T-cell (primary cell): Measurements from ENCODE around the gene PF4V1. TPM values are rescaled to one million over a fixed set of nuclear protein-coding genes. Genes with fewer than 3 reads are reported as not detected.

Source experiments
- ATAC-seq, 4 experiments: fragments of 200-7000 bp in 3 of 4; fragments of 150-1000 bp in 1 of 4; cut with Tn5 transposase; replicated peaks in 1 of 4; 1 replicate in 3 of 4; 2 replicates in 1 of 4; pipeline ENCODE4 v1.10.0; 2021; ENCODE audit warnings: moderate library complexity in 3 of 4, mild to moderate bottlenecking in 2 of 4, moderate number of reproducible peaks in 1 of 4
- CTCF ChIA-PET, 2 donors: fragments of 300-600 bp; sonication (Branson Sonifier 250); formaldehyde crosslinking; loops; one replicate each; lab custom pipeline; 2022; ENCODE audit warnings: antibody characterized with exemption in 2 of 2; lab: Charles Lee
- POLR2A ChIA-PET, 2 donors: fragments of 300-600 bp; sonication (Branson Sonifier 250); formaldehyde crosslinking; loops; one replicate each; lab custom pipeline; 2022; ENCODE audit warnings: antibody characterized with exemption in 2 of 2; lab: Charles Lee
- DNase-seq, 35 experiments: peaks; one replicate each; pipeline versions ENCODE4 v3.0.0 to v3.0.0-alpha.2; 2013 to 2023
- H3K27ac ChIP-seq: one replicate; pipeline ENCODE4 v1.5.1; 2013; ENCODE audit warnings: low read length
- H3K27me3 ChIP-seq, 2 experiments: replicated peaks in 1 of 2; 1 replicate in 1 of 2; 2 replicates in 1 of 2; pipeline versions ENCODE4 v1.6.1 to v1.7.0; 2013; ENCODE audit warnings: low read length in 1 of 2, mixed read lengths in 1 of 2; ENCODE audit not compliant: control insufficient read depth in 2 of 2, insufficient read depth in 2 of 2; ENCODE audit errors: extremely low read depth in 1 of 2
- H3K36me3 ChIP-seq, 2 donors: 1 replicate in 1 of 2; 2 replicates in 1 of 2; pipeline versions ENCODE4 v1.6.1 to v1.7.0; 2013; ENCODE audit warnings: low read length in 1 of 2; ENCODE audit not compliant: control insufficient read depth in 2 of 2, insufficient read depth in 1 of 2; ENCODE audit errors: extremely low read depth in 1 of 2
- H3K4me1 ChIP-seq, 2 experiments: 1 replicate in 1 of 2; 2 replicates in 1 of 2; pipeline versions ENCODE4 v1.6.1 to v1.7.0; 2013; ENCODE audit warnings: low read length in 2 of 2, mixed read lengths in 1 of 2; ENCODE audit not compliant: insufficient read depth in 2 of 2, control insufficient read depth in 1 of 2; ENCODE audit errors: extremely low read depth in 1 of 2
- H3K4me3 ChIP-seq, 2 donors: 1 replicate in 1 of 2; 2 replicates in 1 of 2; pipeline versions ENCODE4 v1.5.1 to v1.7.0; 2013; ENCODE audit warnings: mild to moderate bottlenecking in 2 of 2, low read length in 1 of 2, moderate library complexity in 1 of 2; ENCODE audit not compliant: control insufficient read depth in 1 of 2; ENCODE audit errors: extremely low read depth in 1 of 2
- H3K9me3 ChIP-seq: 2 replicates; pipeline ENCODE4 v1.7.0; 2013
- H3K27ac Mint-ChIP-seq, 2 donors: one replicate each; pipeline ENCODE4 v1.8.0; 2020 to 2021; ENCODE audit warnings: mild to moderate bottlenecking in 2 of 2, mixed read lengths in 2 of 2
- H3K27me3 Mint-ChIP-seq, 2 donors: one replicate each; pipeline ENCODE4 v1.8.0; 2021 to 2022; ENCODE audit warnings: mixed read lengths in 2 of 2
- H3K36me3 Mint-ChIP-seq: one replicate; pipeline ENCODE4 v1.8.0; 2021; ENCODE audit warnings: mixed read lengths
- H3K4me1 Mint-ChIP-seq, 3 donors: one replicate each; pipeline ENCODE4 v1.8.0; 2020 to 2022; ENCODE audit warnings: mixed read lengths in 3 of 3, mild to moderate bottlenecking in 1 of 3
- H3K4me3 Mint-ChIP-seq, 3 donors: one replicate each; pipeline ENCODE4 v1.8.0; 2020 to 2022; ENCODE audit warnings: mild to moderate bottlenecking in 3 of 3, mixed read lengths in 3 of 3, moderate library complexity in 3 of 3
- H3K9me3 Mint-ChIP-seq, 3 donors: one replicate each; pipeline ENCODE4 v1.8.0; 2020 to 2022; ENCODE audit warnings: mixed read lengths in 3 of 3
- WGBS: methylation state at CpG from one replicate; pipeline ENCODE4 v1.1.5; 2013; ENCODE audit warnings: missing lambda C conversion rate; ENCODE audit not compliant: insufficient coverage; 5-methylcytosine and 5-hydroxymethylcytosine counted together
- total RNA-seq, 35 experiments: library from RNA in 6 of 35; stranded (reverse) in 6 of 35; fragments of 120-200 nt in 1 of 35; gene quantifications; one replicate each; pipeline versions ENCODE4 v1.2.1 to v1.2.4 and lab custom pipeline; 2013 to 2026

Gene PF4V1
- total RNA-seq, 5 donors from 2014 or later (not counting 1 experiment from before 2014, with no cell fraction given), result 1.6 TPM; not detected in 4

- H3K4me3 ChIP-seq, result no peak overlapping the region
- Mint-ChIP-seq H3K27ac (no peak overlapping the region), H3K9me3 (no peaks in the 10 kb centered on the region), H3K4me3 (no peak overlapping the region), H3K36me3 (no peaks in the 10 kb centered on the region), H3K4me1 (peaks cover 0 to 6% (median 4%) of the 10 kb centered on the region in 3 donors), H3K27me3 (peaks cover 18 to 20% of the 10 kb centered on the region in 2 donors)
- H3K4me1 ChIP-seq, result peaks cover 0 to 4% of the 10 kb centered on the region in 2 experiments
- POLR2A ChIA-PET, result no interaction called here
- 100% methylated on average over 1 of the region's 3 CpGs for WGBS
- CTCF ChIA-PET, result interaction anchor here in 1 of 2 donors (0.6 kb wide), 1 partner anchor 380 kb away, joined by 3 read pairs; no protein-coding TSS in a partner anchor
- DNase-seq (no peak), ATAC-seq (no peak)
- peaks cover 0 to 14% of the 10 kb centered on the region in 2 experiments for H3K27me3 ChIP-seq
- H3K9me3 ChIP-seq, result no peaks in the 10 kb centered on the region
- no peak overlapping the region for H3K27ac ChIP-seq
- H3K36me3 ChIP-seq, result no peaks in the 10 kb centered on the region
Measured at GRCh38 chr4:73870260-73870659, 17.2 kb downstream of the PF4V1 start.

GRCh38 chr4:73870768-73871167, 17.7 kb downstream of the PF4V1 start:
- Mint-ChIP-seq H3K36me3 (no peaks in the 10 kb centered on the region), H3K4me1 (peaks cover 0 to 6% (median 4%) of the 10 kb centered on the region in 3 donors), H3K9me3 (no peaks in the 10 kb centered on the region), H3K4me3 (no peak overlapping the region), H3K27me3 (peaks cover 18 to 20% of the 10 kb centered on the region in 2 donors), H3K27ac (no peak overlapping the region)
- ATAC-seq (no peak), DNase-seq (no peak)
- Histone ChIP-seq H3K4me3 (no peak overlapping the region), H3K9me3 (no peaks in the 10 kb centered on the region), H3K27me3 (peaks cover 0 to 14% of the 10 kb centered on the region in 2 experiments), H3K36me3 (no peaks in the 10 kb centered on the region), H3K27ac (no peak overlapping the region), H3K4me1 (peaks cover 0 to 4% of the 10 kb centered on the region in 2 experiments)
- WGBS, result 100% methylated on average over 1 of the region's 1 CpG
- CTCF ChIA-PET, result interaction anchor here in 1 of 2 donors (0.6 kb wide), 1 partner anchor 380 kb away, joined by 3 read pairs; no protein-coding TSS in a partner anchor
- POLR2A ChIA-PET, result no interaction called here

- Histone ChIP-seq H3K9me3 (no peaks in the 10 kb centered on the region), H3K27ac (no peak overlapping the region), H3K36me3 (no peaks in the 10 kb centered on the region), H3K27me3 (peaks cover 0 to 14% of the 10 kb centered on the region in 2 experiments), H3K4me1 (peaks cover 0 to 4% of the 10 kb centered on the region in 2 experiments), H3K4me3 (no peak overlapping the region)
- peaks cover 0 to 6% (median 4%) of the 10 kb centered on the region in 3 donors for H3K4me1 Mint-ChIP-seq
- no peak overlapping the region for H3K27ac Mint-ChIP-seq
- peaks cover 18 to 20% of the 10 kb centered on the region in 2 donors for H3K27me3 Mint-ChIP-seq
- POLR2A ChIA-PET, result no interaction called here
- H3K4me3 Mint-ChIP-seq, result no peak overlapping the region
- no peaks in the 10 kb centered on the region for H3K9me3 Mint-ChIP-seq
- no peak for ATAC-seq
- H3K36me3 Mint-ChIP-seq, result no peaks in the 10 kb centered on the region
- no peak for DNase-seq
- no CpG with 5 or more reads among the region's 6 CpGs for WGBS
- CTCF ChIA-PET, result no interaction called here
Measured at GRCh38 chr4:73871511-73872310, 18.6 kb downstream of the PF4V1 start.

GRCh38 chr4:73872316-73873108, 19.4 kb downstream of the PF4V1 start:
- Mint-ChIP-seq H3K27ac (no peak overlapping the region), H3K36me3 (no peaks in the 10 kb centered on the region), H3K9me3 (no peaks in the 10 kb centered on the region), H3K4me1 (peaks cover 0 to 6% (median 4%) of the 10 kb centered on the region in 3 donors), H3K27me3 (peaks cover 18 to 20% of the 10 kb centered on the region in 2 donors), H3K4me3 (no peak overlapping the region)
- POLR2A ChIA-PET, result no interaction called here
- ATAC-seq, result no peak
- no CpG with 5 or more reads among the region's 2 CpGs for WGBS
- CTCF ChIA-PET, result no interaction called here
- Histone ChIP-seq H3K27ac (no peak overlapping the region), H3K4me3 (no peak overlapping the region), H3K9me3 (no peaks in the 10 kb centered on the region), H3K27me3 (peaks cover 0 to 14% of the 10 kb centered on the region in 2 experiments), H3K4me1 (peaks cover 0 to 4% of the 10 kb centered on the region in 2 experiments), H3K36me3 (no peaks in the 10 kb centered on the region)
- no peak for DNase-seq

- CTCF ChIA-PET, result no interaction called here
- H3K4me3 Mint-ChIP-seq, result no peak overlapping the region
Measured at GRCh38 chr4:73874386-73874785, 21.3 kb downstream of the PF4V1 start.

GRCh38 chr4:73875401-73875800, 22.3 kb downstream of the PF4V1 start:
- Histone ChIP-seq H3K9me3 (no peaks in the 10 kb centered on the region), H3K27ac (no peak overlapping the region), H3K4me3 (no peak overlapping the region), H3K27me3 (no peaks in the 10 kb centered on the region), H3K36me3 (no peaks in the 10 kb centered on the region), H3K4me1 (no peaks in the 10 kb centered on the region)
- H3K27me3 Mint-ChIP-seq, result no peaks in the 10 kb centered on the region
- DNase-seq (no peak), ATAC-seq (no peak)
- H3K9me3 Mint-ChIP-seq, result no peaks in the 10 kb centered on the region
- ChIA-PET POLR2A (no interaction called here), CTCF (no interaction called here)
- no peak overlapping the region for H3K4me3 Mint-ChIP-seq
- H3K27ac Mint-ChIP-seq, result no peak overlapping the region
- no peaks in the 10 kb centered on the region for H3K4me1 Mint-ChIP-seq
- WGBS, result no CpG with 5 or more reads among the region's 1 CpG
- H3K36me3 Mint-ChIP-seq, result no peaks in the 10 kb centered on the region

More at GRCh38 chr4:73874386-73874785, 21.3 kb downstream of the PF4V1 start:
- DNase-seq, result no peak
- Mint-ChIP-seq H3K36me3 (no peaks in the 10 kb centered on the region), H3K27me3 (peaks cover 5 to 7% of the 10 kb centered on the region in 2 donors), H3K9me3 (no peaks in the 10 kb centered on the region), H3K27ac (no peak overlapping the region), H3K4me1 (peaks cover 0 to 2% (median 0%) of the 10 kb centered on the region in 3 donors)
- WGBS, result no CpG with 5 or more reads among the region's 2 CpGs
- Histone ChIP-seq H3K9me3 (no peaks in the 10 kb centered on the region), H3K27ac (no peak overlapping the region), H3K27me3 (peaks cover 0 to 8% of the 10 kb centered on the region in 2 experiments), H3K36me3 (no peaks in the 10 kb centered on the region), H3K4me1 (no peaks in the 10 kb centered on the region), H3K4me3 (no peak overlapping the region)
- POLR2A ChIA-PET, result no interaction called here
- ATAC-seq, result no peak
